T-helper 22 cell (primary cell): ENCODE measurements around the gene PODXL2.
"Not testable (repeated sequence)": the region's sequence is repeated elsewhere in the genome, so short reads cannot be mapped to it uniquely, and the experiment has no call there.

Experiments used
- DNase-seq: peaks from one replicate; pipeline ENCODE4 v3.0.0-alpha.2; 2020; ENCODE audit warnings: low read depth

PODXL2 gene

DNA sequence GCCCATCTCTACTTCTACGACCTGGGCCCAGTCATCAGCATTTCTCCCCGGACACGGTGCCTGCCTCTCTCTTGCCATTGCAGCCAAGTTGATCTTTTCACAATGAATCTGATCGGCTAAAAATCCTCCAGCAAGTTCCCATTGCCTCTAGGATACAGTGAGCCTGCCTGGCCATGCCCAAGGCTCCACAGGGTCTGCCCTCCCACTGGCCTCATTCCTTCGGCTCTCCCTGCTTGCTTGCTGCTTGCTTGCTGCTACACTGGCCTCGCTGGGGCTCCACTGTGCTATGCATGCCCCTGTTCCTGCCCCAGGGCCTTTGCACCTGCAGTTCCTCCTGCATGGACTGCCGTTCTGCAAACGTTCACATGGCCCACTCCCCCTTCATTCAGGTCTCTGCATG is 45.8 kb downstream of the PODXL2 start:
- no peak for DNase-seq

DNA sequence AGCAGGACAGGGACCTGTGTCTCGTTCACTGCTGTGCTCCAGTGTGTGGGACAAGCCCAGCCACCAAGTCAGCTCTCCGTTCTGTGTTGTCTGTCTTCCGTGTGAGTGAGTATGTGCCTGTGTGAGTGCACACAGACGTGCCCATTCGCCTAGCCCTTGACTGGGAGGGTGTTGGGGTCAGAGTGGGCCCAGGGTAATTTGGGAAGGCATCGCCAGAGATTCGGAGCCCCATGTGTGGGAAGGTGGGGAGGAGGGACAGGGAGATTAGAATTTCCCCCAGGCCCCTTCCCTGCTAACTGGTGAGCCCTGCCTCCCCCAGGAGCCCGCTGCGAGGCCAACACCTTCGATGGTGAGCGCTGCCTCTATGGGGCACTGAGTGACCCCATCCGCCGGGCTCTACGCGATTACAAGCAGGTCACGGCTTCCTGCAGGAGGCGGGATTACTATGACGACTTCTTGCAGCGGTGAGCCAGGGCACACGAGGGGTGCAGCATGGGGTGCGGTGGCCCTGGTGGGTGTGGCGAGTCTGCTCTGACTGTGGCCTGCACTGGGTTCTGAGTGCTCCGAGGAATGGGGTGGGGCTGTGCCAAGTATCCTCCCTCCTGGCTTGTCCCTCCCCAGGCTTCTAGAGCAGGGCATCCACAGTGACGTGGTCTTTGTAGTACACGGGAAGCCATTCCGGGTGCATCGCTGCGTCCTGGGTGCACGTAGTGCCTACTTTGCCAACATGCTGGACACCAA is 46.8 kb downstream of the PODXL2 start:
- DNase-seq: no peak

DNA sequence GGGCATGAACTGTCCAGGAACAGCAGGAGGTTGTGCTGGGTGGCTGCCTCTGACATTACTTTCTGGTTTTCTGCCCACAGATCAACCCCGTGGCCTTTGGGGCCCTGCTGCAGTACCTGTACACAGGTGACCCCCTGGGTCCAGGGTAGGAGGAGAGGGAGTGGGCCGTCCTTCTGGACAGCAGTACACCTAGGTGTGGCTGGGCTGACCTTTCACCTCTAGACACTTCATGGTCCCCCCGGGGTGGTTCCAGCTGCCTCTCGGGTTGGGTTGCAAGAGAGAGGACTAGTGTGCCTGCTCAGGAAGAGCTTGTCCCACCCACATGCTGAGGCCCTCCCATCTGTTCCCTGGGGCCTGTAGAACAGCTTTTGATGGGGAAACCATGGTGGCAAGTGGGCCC is 47.5 kb downstream of the PODXL2 start:
- no peak for DNase-seq

DNA sequence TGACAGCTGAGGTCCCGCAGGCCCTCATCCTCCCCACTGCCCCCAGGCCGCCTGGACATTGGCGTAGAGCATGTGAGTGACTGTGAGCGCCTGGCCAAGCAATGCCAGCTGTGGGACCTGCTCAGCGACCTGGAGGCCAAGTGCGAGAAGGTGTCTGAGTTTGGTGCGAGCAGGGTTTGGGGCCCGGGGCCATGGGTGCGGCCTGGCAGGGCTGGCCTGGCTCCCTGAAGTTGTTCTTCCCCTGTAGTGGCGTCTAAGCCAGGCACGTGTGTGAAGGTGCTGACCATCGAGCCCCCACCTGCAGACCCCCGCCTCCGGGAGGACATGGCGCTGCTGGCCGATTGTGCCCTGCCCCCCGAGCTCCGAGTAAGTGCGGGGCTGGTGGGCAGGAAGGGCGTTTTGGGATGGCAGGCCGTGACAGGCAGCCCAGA is 48.0 kb downstream of the PODXL2 start:
- no peak for DNase-seq

DNA sequence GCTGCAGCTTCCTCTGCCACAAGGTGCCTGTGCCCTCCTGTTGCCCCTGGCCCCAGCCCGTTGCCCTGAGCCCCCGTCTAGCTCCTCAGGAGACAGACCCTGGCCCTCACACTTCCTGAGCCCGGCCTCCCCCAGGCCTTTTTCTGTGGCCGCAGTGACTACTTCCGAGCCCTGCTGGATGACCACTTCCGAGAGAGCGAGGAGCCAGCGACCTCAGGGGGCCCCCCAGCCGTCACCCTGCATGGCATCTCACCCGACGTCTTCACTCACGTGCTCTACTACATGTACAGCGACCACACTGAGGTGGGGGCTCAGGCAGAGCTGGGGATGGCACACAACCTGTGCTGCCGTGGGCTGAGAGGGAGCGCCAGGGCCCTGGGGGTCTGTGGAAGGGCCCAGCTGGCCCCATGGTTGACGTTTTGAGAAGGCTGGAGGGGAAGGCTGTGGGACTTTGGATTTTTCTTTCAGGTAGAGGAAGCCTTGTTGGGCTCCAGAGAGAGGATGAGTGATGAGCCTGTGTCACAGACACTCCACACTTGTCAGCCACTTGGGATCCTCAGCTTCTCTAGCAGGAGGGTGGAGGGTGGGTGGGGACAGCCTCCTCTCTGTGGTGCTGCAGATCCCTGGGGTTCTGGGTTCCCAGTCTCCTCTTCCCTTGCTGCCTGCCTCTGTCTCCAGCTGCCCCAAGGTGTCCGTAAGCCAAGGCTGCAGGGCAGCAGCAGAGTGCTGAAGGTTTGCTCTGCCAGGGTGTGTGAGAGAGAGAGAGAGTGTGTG is 48.7 kb downstream of the PODXL2 start:
- no peak for DNase-seq

DNA sequence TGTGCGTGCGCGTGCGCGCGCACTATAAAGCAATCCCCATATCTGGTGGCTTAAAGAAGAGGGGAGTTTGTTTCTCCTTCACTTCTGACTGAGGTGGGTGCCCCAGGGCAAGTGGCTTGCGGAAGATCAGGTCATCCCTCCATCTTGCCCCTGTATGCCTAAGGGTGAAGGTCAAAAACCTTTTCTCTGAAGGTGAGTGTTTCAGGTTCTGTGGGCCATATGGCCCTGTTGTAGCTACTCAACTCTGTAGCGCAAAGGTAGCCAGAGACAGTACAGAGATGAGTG is 49.3 kb downstream of the PODXL2 start:
- no peak for DNase-seq

DNA sequence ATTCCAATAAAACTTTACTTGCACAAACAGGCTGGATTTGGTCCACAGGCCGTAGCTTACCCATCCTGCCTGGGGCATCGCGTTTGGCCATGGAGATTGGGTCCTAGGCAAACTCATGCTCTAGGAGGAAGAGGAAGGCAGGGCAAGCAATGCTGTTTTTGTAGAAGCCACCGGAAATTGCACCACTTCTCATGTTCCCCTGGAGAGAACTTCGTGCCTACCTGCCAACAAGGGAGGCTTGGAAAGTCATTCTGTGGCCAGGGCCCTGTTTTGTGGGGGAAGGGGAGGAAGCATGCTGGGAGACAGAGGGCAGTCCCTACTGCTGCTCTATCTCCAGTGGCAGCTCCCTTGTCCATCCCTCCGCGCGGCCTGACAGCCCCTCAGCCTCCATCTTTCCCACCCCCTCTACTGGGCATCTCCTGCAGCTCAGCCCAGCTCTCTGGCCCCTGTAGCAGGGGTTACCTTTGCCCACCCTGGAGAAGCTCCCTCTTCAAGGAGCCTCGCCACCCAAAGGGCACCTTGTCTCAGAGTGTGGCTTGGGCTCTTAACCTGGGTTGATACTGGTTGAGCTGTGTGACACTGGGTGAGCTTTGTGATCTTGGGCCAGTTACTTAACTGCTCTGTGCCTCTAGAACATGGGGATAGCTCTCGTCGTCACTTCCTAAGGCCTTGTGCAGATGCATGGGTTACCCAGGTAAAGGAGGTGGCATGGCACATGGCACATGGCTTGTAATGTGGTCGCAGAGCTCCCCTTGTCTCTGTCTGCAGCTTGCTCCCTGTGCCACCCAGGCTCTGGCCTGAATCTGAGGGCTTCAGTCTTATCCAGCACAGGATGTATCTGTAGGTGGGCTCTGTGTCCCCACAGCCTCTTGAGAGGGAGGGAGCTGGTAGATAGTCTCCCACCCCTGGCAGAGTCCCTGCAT is 49.9 kb downstream of the PODXL2 start:
- no peak for DNase-seq

DNA sequence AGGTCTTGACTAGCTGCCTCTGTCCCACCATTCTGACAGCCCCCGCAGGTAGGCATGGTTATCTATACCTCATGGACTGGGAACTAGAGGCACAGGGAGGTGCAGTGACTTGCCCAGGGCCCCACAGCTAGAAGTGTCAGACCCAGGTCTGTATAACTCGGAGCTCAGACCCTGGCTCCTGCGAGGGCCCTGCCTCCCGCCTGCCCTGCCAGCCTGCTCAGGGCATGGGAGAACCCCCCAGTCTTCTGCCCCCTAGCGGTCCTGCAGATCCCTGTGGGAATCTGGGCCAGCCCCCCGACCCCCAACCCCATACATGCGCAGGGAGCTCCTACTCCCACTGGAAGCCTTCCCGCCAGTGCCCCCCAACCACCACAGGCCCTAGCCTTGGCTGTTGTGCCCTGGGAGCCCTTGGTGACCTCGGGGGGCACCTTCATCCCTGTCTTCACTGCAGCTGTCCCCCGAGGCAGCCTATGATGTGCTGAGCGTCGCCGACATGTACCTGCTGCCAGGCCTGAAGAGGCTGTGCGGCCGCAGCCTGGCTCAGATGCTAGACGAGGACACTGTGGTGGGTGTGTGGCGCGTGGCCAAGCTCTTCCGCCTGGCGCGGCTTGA is 50.7 kb downstream of the PODXL2 start:
- no peak for DNase-seq

DNA sequence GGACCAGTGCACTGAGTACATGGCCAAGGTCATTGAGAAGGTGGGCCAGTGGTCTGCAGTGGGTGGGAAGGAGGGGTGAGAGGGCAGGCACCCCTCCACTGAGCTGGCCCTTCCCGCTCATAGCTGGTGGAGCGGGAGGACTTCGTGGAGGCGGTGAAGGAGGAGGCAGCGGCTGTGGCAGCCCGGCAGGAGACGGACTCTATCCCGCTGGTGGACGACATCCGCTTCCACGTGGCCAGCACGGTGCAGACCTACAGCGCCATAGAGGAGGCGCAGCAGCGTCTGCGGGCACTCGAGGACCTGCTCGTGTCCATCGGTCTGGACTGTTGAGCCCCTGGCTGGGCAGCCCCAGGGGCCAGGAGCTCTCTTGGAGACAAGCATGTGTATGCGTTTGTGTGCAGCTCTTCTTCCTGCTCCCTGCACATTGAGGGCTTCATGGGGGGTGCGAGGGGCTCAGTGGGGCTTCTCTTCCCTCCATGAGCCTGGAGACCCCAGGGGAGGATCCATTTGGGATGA is 51.2 kb downstream of the PODXL2 start:
- DNase-seq: no peak

DNA sequence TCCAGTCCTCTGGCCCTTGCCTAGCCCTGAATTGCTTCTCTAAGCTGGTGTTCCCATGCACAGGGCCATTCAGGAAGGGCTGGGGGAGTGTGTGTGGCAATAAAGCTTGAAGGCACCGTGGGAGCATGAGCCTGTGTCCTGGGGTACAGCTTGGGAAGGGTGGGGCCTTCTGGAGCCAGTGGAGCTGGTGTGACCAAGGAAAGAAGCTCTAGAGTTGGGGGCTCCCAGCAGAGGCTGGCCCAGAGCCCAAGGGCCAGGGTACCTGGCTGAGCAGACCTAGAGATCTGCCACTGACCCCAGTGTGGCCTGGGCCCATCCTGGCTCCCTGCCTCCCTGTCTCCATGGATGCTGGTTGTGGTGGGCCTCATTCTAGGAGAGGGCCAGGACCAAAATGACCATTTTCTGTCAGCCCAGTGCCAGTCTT is 51.8 kb downstream of the PODXL2 start:
- DNase-seq: no peak

DNA sequence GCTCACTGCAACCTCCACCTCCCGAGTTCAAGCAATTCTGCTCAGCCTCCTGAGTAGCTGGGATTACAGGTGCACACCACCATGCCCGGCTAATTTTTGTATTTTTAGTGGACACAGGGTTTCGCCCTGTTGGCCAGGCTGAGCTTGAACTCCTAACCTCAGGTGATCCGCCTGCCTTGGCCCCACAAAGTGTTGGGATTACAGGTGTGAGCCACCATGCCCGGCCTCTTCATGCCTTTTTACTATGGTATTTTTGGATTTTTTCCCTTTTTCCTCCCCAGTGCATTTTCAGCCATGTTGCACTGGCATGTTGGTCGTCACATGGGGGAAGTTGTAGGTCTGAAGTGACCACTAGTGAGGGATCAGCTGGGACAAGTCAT is 53.2 kb downstream of the PODXL2 start:
- DNase-seq: not testable (repeated sequence)

DNA sequence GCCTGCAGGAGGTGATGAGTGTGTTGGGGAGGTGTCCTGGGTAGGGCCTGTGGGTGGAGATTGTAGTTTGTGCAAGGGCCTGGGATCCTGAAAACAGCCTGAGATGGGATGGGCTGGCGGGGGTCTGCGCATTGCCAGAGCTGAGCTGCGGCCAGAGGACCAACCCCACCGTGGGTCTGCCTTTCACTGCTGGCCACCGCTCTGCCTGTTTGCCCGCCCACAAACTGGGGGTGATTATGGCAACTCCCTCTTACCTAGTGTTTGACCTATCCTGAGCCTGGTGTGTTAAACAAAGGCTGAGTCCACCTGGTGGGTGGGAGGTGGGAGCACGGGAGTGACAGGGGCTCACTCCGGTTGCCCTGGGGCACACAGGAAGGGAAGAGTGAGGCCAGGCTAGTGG is 53.6 kb downstream of the PODXL2 start:
- DNase-seq: no peak

DNA sequence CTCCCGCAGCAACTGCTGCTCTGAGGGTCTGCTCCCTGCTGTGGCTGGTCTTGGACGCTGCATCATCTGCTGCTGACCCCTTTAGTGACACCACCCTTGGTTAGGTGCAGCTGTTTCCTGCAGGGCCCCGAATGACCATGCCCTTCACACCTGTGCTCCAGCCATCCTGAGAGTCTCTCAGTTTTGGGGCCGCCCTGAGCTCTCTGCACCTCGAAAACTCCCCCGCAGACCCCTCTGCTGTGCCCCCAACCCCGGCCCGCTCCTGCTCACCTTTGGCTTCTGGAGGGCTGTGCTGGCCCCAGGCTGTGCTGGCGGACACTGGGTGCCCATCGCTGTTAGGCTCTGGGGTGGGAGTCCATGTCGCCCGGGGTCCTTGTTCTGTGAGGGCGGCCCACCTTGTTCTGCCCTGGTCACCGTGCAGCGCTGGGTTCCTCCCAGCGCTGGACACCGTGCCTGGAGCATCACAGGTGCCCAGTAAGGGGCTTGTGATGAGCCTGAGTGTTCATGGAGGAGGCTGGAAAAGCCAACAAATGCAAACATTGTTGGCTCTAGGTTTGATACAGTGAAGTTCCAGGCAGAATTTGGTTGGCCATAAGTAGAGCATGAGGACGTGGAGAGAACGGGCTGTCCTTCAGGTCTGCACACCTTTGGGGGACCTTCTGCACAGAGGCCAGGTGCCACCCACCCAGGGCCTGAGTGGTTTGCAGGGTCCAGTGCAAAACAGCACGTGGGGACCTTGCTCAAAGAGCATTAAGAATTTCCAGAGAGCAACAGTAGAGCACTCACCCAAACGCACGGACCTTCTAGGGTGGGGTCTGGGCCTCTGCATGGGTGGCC is 56.1 kb downstream of the PODXL2 start:
- DNase-seq: no peak

DNA sequence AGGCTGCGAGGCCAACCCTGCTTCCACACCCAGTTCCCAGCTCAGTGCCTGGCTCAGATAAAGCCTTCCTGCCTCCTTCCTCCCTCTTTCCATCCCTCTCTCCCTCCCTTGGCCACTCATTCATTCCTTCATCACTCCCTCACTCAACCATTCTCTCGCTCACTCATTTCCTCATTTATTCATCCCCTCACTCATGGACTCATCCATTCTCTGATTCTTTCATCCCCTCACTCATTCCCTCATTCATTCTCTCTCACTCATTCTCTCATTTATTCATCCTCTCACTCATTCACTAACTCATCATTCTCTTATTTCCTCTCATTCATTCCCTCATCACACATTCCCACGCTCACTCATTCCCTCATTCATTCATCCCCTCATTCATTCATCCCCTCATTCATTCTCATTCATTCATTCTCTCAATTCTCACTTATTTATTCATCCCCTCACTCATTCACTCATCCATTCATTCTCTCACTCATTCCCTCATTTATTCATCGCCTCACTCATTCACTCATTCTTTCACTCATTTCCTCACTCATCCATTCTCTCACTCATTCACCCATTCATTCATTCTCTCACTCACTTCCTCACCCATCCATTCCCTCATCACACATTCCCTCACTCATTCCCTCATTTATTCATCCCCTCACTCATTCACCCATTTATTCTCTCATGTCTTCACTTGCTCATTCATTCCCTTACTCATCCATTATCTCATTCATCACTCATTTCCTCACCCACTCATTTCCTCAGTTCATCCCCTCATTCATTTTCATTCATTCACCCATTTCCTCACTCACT is 56.9 kb downstream of the PODXL2 start:
- no peak for DNase-seq

DNA sequence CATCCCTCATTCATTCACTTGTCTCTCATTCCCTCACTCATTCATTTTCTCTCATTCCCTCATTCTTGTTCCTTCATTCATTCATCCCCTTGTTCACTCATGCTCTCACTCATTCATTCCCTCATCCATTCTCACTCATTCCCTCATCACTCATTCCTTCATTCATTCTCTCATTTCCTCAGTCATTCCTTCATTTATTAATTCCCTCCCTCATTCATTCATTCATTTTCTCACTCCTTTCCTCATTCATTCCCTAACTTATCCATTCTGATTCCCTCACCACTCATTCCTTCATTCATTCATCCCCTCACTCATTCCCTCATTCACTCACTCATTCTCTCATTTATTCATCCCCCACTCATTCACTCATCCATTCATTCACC is 57.5 kb downstream of the PODXL2 start:
- DNase-seq: no peak

DNA sequence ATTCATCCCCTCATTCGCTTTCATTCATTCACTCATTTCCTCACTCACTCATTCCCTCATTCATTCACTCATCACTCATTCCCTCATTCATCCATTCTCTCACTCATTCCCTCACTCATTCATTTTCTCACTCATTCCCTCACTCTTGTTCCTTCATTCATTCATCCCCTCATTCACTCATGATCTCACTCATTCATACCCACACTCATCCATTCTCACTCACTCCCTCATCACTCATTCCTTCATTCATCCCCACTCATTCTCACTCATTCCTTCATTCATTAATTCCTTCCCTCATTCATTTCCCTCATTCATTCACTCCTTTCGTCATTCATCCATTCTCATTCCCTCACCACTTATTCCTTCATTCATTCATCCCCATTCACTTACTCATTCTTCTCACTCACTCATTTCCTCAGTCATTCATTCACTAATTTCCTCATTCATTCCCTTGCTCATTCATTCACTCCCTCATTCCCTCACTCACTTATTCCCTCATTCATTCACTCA is 58.3 kb downstream of the PODXL2 start:
- no peak for DNase-seq

DNA sequence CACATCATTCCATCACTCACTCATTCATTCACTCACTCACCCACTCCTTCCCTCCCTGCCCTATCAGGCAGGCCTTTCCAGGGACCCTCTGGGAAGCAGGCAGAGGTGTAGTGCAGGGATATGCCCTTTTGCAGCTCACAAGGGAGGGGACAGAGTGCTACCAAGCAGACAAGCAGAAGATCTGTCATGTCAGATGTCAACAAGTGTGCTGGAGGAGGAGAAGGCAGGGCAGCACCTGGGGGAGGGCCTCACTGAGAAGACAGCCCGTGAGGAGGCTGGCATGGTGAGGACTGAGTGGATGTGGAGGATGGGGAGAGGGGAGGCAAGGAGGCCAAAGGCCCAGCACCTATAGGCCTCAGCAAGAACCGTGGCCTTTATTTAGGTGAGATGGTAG is 59.0 kb downstream of the PODXL2 start:
- DNase-seq: no peak

DNA sequence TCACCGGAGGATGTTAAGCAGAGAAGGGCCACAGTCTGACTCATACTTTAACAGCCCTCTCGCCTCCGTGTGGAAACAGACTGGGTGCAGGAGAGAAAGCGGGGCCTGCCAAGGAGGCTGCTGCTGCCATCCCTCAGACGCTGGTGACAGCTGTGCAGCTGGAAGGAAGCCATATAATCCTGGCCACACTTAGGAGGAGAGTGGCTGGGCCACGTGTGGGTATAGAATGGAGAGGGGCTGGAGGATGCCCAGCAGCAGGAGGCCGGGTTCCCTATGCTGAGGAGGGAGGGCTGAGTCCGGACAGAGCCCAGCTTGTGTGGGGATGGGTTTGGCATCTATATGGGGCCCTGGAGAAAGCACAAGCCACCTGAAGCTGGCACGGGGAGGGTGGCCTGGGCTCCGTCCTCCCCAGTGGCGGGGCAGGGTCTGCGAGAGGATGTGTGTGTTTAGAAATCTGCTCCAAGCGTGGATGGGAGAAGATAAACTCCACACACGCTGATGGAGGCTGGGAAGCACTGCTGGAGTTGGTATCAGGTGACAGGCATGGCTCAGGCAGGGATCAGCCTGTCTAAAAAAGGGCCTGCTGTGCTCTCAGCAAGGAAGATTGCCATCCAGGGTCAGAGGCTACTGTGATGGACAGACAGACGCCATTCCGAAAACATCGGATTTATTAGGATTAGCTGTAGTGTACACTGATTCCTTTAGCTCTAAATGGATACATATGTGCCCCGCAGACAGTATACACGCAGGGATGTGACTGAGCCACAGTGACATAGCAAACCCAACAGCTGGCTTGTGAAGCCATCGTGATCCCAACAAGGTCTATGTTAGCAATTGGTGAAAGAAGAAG is 59.7 kb downstream of the PODXL2 start:
- no peak for DNase-seq

DNA sequence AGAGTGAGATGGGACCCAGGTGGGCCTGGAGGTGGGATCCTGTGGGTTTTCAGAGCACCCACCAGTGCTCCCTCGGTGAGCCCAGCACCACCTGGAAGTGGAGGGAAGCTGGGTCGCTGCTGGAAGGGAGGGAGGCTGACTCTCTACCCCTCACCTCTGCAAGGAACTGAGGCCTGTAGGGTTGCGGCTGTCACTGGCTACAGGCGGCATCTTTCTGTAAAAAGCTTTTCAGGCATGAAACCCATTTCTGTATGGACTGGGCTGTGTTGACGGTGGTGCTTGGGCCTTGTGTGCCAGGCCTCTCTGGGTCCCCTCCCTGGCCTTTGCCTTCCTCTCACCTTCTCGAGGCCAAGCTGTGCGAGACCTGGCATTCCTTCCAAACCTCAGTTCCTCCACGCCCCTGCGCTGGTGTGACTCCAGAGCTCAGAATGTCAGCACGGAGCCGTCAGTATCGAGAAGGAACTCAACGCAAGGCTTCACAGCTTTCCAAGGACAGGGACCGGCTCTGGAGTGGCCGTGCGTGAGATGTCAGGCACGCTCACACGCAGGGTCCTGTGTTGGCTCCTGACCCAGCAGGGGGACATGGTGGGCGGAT is 60.4 kb downstream of the PODXL2 start:
- DNase-seq: no peak
